Measurements from ENCODE around the gene STYXL2.

STYXL2 gene

DNA sequence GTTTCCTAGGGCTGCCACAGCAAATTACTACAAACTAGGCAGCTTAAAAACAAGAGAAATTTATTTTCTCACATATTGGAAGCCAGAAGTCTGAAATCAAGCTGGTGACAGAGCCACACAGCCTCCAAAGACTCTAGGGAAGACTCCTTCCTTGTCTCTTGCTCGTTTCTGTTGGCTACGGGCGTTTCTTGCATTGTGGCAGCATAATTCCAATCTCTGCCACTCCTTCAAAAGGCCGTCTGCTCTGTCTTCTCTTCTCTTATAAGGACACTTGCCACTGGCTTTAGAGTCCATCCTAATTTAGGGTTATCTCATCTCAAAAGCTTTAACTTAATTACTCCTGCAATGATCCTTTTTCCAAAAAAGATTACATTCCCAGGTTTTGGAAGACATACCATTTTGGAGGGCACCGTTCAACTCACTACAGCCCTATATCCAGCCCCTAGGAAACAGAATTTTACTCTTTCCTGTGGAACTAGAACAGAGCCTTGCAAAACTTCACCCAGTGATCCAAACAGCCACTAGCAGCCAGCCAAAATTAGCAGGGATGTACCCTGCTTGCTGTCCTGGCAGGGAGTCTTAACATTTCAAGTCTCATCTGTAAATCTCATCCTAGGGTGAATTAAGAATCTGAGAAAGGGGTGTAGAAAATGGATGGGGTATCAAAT lies 9.2 kb downstream of the STYXL2 start:
- no peak overlapping the region for H3K4me3 ChIP-seq (ENCODE audit: low read depth, low read length, poor library complexity, severe bottlenecking)
- peaks cover 20% of the 10 kb centered on the region for H3K4me1 ChIP-seq (ENCODE audit: insufficient read depth, low read length, severe bottlenecking)
- no peaks in the 10 kb centered on the region for H3K79me2 ChIP-seq (ENCODE audit: insufficient read depth, low read length)
- no peak overlapping the region for H3K4me2 ChIP-seq (ENCODE audit: low read length)
- H3K9me3 ChIP-seq (ENCODE audit: low read length): no peaks in the 10 kb centered on the region
- TF ChIP-seq CTCF (IDR thresholded peaks at IDR 0.05; ENCODE audit: low read length) (no peak), EZH2 (IDR thresholded peaks at IDR 0.05; ENCODE audit: borderline replicate concordance, low read length) (no peak)
- H3K27me3 ChIP-seq (ENCODE audit: insufficient read depth, low read length): peaks cover 4% of the 10 kb centered on the region; the same call in 1 of the 2 replicates
- no peak overlapping the region for H3K27ac ChIP-seq (ENCODE audit: low read depth, low read length, poor library complexity, severe bottlenecking)
- no peak overlapping the region for H3K9ac ChIP-seq (ENCODE audit: low read length)
- H4K20me1 ChIP-seq (ENCODE audit: insufficient read depth, low read length): no peaks in the 10 kb centered on the region
- H3K9me2 ChIP-seq (ENCODE audit: low read depth, low read length): no peaks in the 10 kb centered on the region
- H3K36me3 ChIP-seq (ENCODE audit: insufficient read depth, low read length): no peaks in the 10 kb centered on the region
- H2AFZ ChIP-seq (ENCODE audit: low read length): no peak overlapping the region
- H3F3A ChIP-seq (ENCODE audit: insufficient read depth, low read length): no peaks in the 10 kb centered on the region

- TF ChIP-seq EZH2 (IDR thresholded peaks at IDR 0.05; ENCODE audit: borderline replicate concordance, low read length) (no peak), CTCF (IDR thresholded peaks at IDR 0.05; ENCODE audit: low read length) (no peak)
- Histone ChIP-seq H3K4me3 (ENCODE audit: low read depth, low read length, poor library complexity, severe bottlenecking) (no peak overlapping the region), H3K79me2 (ENCODE audit: insufficient read depth, low read length) (no peaks in the 10 kb centered on the region), H3K9ac (ENCODE audit: low read length) (no peak overlapping the region), H3F3A (ENCODE audit: insufficient read depth, low read length) (no peaks in the 10 kb centered on the region), H3K4me1 (ENCODE audit: insufficient read depth, low read length, severe bottlenecking) (peaks cover 20% of the 10 kb centered on the region), H3K9me3 (ENCODE audit: low read length) (no peaks in the 10 kb centered on the region), H3K4me2 (ENCODE audit: low read length) (peak overlapping the region; percentile 43; the same call in 1 of the 2 replicates), H4K20me1 (ENCODE audit: insufficient read depth, low read length) (no peaks in the 10 kb centered on the region), H3K36me3 (ENCODE audit: insufficient read depth, low read length) (no peaks in the 10 kb centered on the region), H3K27ac (ENCODE audit: low read depth, low read length, poor library complexity, severe bottlenecking) (no peak overlapping the region), H3K27me3 (ENCODE audit: insufficient read depth, low read length) (peaks cover 4% of the 10 kb centered on the region; the same call in 1 of the 2 replicates), H3K9me2 (ENCODE audit: low read depth, low read length) (no peaks in the 10 kb centered on the region), H2AFZ (ENCODE audit: low read length) (no peak overlapping the region)
Measured at GRCh38 chr1:167104256-167104633, 10.4 kb downstream of the STYXL2 start.

DNA sequence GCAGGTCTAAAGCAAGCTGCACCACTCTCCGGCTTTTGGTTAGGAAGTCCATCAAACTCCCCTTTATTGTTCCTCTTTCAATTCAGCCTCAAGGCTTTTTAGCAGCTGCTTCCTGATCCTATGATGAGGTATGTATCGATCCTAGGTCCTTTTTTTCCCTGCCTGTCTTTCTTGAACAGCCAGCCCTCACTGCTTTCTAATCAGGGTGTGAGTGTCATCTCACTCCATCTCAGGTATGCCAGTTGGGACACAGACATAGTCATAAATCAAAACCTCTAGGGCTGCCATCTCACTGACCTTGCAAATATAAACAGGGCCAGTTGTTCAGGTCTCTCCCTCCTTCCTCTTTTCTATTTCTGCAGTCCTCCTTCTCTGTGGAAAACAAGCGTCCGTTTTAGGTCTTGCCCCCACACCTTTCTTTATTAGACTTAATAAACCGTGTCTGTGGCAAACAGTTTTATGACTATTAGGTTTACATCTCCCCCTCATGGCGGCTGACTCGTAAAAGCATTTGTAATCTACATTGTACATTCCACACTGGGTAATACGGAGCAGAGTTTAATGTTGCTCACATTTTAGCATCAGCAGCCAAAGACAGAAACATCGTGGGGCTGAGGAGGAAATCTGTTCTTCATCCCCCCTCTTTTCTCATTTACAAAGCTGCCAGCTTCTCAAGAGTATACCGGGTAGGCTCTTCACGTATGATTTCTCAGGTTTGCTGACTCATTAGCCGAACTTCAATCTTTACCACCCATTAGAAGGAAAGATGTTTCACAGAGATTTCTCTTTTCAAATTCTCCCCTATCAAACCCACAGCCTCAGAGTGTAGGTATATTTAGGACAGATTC lies 11.6 kb downstream of the STYXL2 start:
- no peak overlapping the region for H3K9ac ChIP-seq (ENCODE audit: low read length)
- no peak overlapping the region for H2AFZ ChIP-seq (ENCODE audit: low read length)
- H4K20me1 ChIP-seq (ENCODE audit: insufficient read depth, low read length): no peaks in the 10 kb centered on the region
- H3K27me3 ChIP-seq (ENCODE audit: insufficient read depth, low read length): no peaks in the 10 kb centered on the region; the same call in 1 of the 2 replicates
- H3K9me3 ChIP-seq (ENCODE audit: low read length): no peaks in the 10 kb centered on the region
- H3K4me1 ChIP-seq (ENCODE audit: insufficient read depth, low read length, severe bottlenecking): peaks cover 20% of the 10 kb centered on the region
- no peaks in the 10 kb centered on the region for H3K36me3 ChIP-seq (ENCODE audit: insufficient read depth, low read length)
- TF ChIP-seq CTCF (IDR thresholded peaks at IDR 0.05; ENCODE audit: low read length) (peak; percentile 7; the same call in 1 of the 2 replicates), EZH2 (IDR thresholded peaks at IDR 0.05; ENCODE audit: borderline replicate concordance, low read length) (no peak)
- no peaks in the 10 kb centered on the region for H3F3A ChIP-seq (ENCODE audit: insufficient read depth, low read length)
- H3K79me2 ChIP-seq (ENCODE audit: insufficient read depth, low read length): no peaks in the 10 kb centered on the region
- H3K9me2 ChIP-seq (ENCODE audit: low read depth, low read length): no peaks in the 10 kb centered on the region
- H3K4me2 ChIP-seq (ENCODE audit: low read length): no peak overlapping the region; the same call in 1 of the 2 replicates
- H3K27ac ChIP-seq (ENCODE audit: low read depth, low read length, poor library complexity, severe bottlenecking): no peak overlapping the region
- H3K4me3 ChIP-seq (ENCODE audit: low read depth, low read length, poor library complexity, severe bottlenecking): no peak overlapping the region

Data from OCI-LY1 (cell line).